ENCODE data around the gene GRM4.

The GRM4 gene

DNA sequence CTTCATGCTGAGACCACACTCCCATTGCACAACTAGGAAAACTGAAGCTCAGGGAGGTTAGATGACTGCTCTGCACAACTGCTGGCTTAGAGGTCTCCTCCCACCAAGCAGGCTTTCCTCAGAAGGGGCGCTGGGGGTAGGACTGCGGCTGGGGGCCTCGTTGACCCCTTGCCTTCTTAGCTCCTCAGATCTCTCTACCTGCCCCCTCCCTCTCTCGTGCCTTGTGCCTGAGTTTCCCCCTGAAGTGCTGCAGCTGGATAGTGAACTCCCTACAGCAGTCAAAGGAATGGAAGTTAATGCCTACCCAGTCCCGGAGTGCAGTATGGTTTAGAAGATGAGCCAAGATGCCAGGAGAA is 149.8 kb downstream of the GRM4 start:
- Histone ChIP-seq H3K4me3 (ENCODE audit: insufficient read length, low read depth) (no peak overlapping the region), H3K9me3 (ENCODE audit: insufficient read depth, low read length) (peaks cover 4% of the 10 kb centered on the region; the same call in 1 of the 2 replicates), H3K9ac (ENCODE audit: insufficient read length, low read depth) (no peak overlapping the region), H3K27me3 (ENCODE audit: insufficient read depth, insufficient read length) (peaks cover 12% of the 10 kb centered on the region), H3K4me1 (ENCODE audit: insufficient read depth, insufficient read length) (peaks cover 6% of the 10 kb centered on the region), H3K36me3 (ENCODE audit: insufficient read depth, insufficient read length, low read length) (no peaks in the 10 kb centered on the region)
- no peak for DNase-seq (ENCODE audit: low read depth, low spot score)
- TF ChIP-seq YY1 (IDR thresholded peaks at IDR 0.05; ENCODE audit: insufficient read depth, insufficient read length): no peak
- TF ChIP-seq ZNF274 (IDR thresholded peaks at IDR 0.05; ENCODE audit: low read depth, low read length): no peak
- TF ChIP-seq SUZ12 (IDR thresholded peaks at IDR 0.05; ENCODE audit: extremely low read depth, insufficient read depth, insufficient read length): no peak

DNA sequence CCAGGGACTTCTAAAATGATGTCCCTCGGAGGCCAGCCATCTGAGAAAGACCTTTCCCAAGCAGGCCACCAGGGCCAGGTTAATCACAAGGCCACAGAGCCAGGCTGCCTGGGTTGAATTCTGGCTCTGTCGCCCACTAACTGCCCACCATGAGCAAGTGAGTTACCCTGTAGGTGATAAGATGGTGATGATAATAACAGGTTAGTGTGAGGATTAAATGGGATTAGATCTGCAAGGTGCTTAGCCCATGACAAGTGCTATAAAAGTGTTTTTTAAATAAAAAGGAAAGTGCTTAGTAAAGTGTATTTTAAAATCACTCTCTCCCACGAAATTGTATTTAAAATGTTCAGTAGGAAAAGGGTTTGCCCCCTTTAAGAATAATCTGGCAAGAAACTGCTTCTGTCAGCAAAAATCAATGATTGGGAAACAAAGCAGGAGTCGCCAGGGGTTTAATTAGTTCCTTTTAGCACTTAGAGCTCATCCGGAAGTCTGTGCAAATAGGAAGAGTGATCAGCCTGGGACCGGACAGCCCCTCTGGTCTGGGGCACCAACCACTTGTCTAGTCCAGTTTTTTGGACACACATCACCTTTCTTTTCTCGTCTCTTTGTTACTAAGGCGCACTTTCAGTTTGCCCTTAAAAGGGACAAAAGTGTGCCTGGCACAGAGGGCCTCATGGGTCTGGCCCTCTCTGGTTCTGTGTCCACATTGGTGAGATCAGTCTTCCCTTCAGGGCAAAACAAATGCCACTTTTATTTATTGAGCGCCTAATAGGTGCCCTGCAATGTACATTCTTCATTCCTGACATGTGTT is 150.4 kb downstream of the GRM4 start:
- H3K9ac ChIP-seq (ENCODE audit: insufficient read length, low read depth): no peak overlapping the region
- H3K27me3 ChIP-seq (ENCODE audit: insufficient read depth, insufficient read length): peaks cover 9% of the 10 kb centered on the region
- peaks cover 4% of the 10 kb centered on the region; the same call in 1 of the 2 replicates for H3K9me3 ChIP-seq (ENCODE audit: insufficient read depth, low read length)
- H3K4me1 ChIP-seq (ENCODE audit: insufficient read depth, insufficient read length): peaks cover 4% of the 10 kb centered on the region
- no peak for DNase-seq (ENCODE audit: low read depth, low spot score)
- no peak for TF ChIP-seq SUZ12 (IDR thresholded peaks at IDR 0.05; ENCODE audit: extremely low read depth, insufficient read depth, insufficient read length)
- no peak for TF ChIP-seq ZNF274 (IDR thresholded peaks at IDR 0.05; ENCODE audit: low read depth, low read length)
- no peak for TF ChIP-seq YY1 (IDR thresholded peaks at IDR 0.05; ENCODE audit: insufficient read depth, insufficient read length)
- H3K4me3 ChIP-seq (ENCODE audit: insufficient read length, low read depth): no peak overlapping the region
- H3K36me3 ChIP-seq (ENCODE audit: insufficient read depth, insufficient read length, low read length): no peaks in the 10 kb centered on the region

DNA sequence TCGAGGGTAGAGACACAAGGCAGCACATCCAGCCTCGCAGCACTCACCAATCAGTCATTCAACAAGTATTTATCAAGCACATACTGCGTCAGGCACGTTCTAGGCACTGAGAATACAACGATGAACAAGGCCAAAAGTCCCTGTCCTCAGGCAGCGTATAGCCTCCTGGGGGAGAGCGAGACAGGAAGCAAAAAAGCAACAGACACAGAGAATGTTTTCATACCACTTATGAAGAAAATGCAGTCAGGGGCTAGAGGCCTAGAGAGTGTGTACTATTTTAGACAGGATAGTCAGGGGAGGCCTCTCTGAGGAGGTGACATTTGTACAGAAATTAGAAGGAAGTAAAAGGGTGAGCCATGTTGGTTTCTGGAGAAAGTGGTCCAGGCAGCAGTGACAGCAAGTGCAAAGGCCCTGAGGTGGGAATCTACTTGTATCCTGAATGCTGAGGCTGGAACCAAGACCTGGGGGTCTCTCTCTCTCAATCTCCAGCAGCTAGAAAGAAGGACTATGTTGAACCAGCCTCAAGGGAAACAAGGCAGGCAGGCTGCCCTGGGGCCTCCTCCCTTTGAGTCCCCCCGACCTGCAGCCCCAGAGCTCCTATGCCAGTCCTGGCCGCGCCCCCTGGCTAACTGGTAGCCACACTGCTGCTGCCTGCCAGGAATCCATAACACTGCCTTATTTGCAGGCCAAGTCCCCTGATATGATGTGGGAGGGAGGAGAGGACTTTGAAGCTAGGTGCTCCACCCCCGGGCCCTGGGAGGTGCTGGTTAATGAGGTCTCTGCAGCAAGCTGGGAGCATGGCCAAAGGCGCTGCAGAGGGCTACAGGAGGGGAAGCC is 151.2 kb downstream of the GRM4 start:
- H3K4me1 ChIP-seq (ENCODE audit: insufficient read depth, insufficient read length): peaks cover 4% of the 10 kb centered on the region
- peaks cover 4% of the 10 kb centered on the region; the same call in 1 of the 2 replicates for H3K9me3 ChIP-seq (ENCODE audit: insufficient read depth, low read length)
- no peaks in the 10 kb centered on the region for H3K36me3 ChIP-seq (ENCODE audit: insufficient read depth, insufficient read length, low read length)
- no peak overlapping the region for H3K9ac ChIP-seq (ENCODE audit: insufficient read length, low read depth)
- no peak for DNase-seq (ENCODE audit: low read depth, low spot score)
- H3K27me3 ChIP-seq (ENCODE audit: insufficient read depth, insufficient read length): peaks cover 2% of the 10 kb centered on the region
- TF ChIP-seq YY1 (IDR thresholded peaks at IDR 0.05; ENCODE audit: insufficient read depth, insufficient read length) (no peak), ZNF274 (IDR thresholded peaks at IDR 0.05; ENCODE audit: low read depth, low read length) (no peak), SUZ12 (IDR thresholded peaks at IDR 0.05; ENCODE audit: extremely low read depth, insufficient read depth, insufficient read length) (no peak)
- no peak overlapping the region for H3K4me3 ChIP-seq (ENCODE audit: insufficient read length, low read depth)

DNA sequence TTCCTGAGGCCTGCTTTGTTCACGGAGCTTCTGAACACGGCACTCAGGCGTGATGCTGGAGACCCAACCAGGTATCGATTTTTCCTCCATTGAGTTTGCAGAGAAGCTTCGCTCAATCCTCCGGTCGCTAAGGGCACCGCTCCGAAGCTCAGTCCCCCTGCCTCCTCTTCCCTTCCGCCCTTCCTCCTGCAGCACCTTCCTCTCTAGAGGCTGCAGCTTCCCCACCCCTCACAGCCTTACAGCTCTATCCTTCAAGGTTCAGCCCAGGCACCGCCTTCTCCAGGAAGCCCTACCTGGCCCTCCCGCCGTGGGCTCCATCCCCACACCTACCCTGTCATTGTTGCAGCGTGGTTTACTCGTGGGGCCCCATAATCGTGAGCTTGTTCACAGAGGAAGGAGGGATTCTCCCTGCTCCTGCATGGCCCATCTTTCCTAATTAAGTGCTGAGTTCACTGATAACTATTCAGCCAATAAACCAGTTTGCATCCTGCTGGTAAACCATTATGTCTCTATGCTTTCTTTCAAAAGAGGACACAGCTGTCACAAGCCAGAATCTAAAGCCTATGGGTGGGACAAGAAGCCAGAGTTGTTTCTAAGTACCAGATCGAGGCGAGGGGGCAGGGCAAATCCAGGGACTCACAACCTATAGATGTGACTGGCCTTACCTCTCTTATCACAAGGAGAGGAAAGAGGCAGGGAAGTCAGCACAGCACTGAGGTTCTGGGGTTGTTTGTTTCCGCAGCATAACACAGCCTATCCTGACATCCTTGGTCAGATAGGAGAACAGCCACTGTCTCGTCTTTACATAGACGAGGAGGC is 152.0 kb downstream of the GRM4 start:
- Histone ChIP-seq H3K9ac (ENCODE audit: insufficient read length, low read depth) (no peak overlapping the region), H3K36me3 (ENCODE audit: insufficient read depth, insufficient read length, low read length) (no peaks in the 10 kb centered on the region), H3K4me3 (ENCODE audit: insufficient read length, low read depth) (no peak overlapping the region), H3K9me3 (ENCODE audit: insufficient read depth, low read length) (peaks cover 4% of the 10 kb centered on the region; the same call in 1 of the 2 replicates), H3K27me3 (ENCODE audit: insufficient read depth, insufficient read length) (no peaks in the 10 kb centered on the region), H3K4me1 (ENCODE audit: insufficient read depth, insufficient read length) (peaks cover 6% of the 10 kb centered on the region)
- no peak for DNase-seq (ENCODE audit: low read depth, low spot score)
- TF ChIP-seq ZNF274 (IDR thresholded peaks at IDR 0.05; ENCODE audit: low read depth, low read length): no peak
- TF ChIP-seq SUZ12 (IDR thresholded peaks at IDR 0.05; ENCODE audit: extremely low read depth, insufficient read depth, insufficient read length): no peak
- no peak for TF ChIP-seq YY1 (IDR thresholded peaks at IDR 0.05; ENCODE audit: insufficient read depth, insufficient read length)

DNA sequence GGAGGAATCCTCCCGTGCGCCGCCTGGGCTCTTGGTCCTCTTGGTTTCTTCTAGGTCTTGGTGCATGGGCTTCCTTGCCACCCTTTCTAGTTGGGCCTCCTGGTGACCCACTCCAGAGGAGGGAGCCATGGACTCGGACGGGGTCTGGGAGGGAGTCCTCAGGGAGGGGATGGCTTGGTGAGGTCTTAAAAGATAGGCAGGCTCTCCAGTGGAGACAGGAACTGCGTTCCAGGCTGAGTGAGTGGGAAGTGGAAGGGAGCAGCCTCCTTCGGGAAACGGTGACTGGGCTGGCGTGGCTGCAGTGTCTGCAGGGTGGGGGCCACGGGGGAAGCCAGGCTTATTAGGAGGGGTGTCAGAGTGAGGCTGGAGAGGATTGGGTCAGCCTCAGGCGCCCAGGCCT is 152.8 kb downstream of the GRM4 start:
- DNase-seq (ENCODE audit: low read depth, low spot score): no peak
- Histone ChIP-seq H3K27me3 (ENCODE audit: insufficient read depth, insufficient read length) (no peaks in the 10 kb centered on the region), H3K9ac (ENCODE audit: insufficient read length, low read depth) (no peak overlapping the region), H3K9me3 (ENCODE audit: insufficient read depth, low read length) (peaks cover 4% of the 10 kb centered on the region; the same call in 1 of the 2 replicates), H3K36me3 (ENCODE audit: insufficient read depth, insufficient read length, low read length) (no peaks in the 10 kb centered on the region), H3K4me3 (ENCODE audit: insufficient read length, low read depth) (no peak overlapping the region), H3K4me1 (ENCODE audit: insufficient read depth, insufficient read length) (peaks cover 11% of the 10 kb centered on the region)
- no peak for TF ChIP-seq YY1 (IDR thresholded peaks at IDR 0.05; ENCODE audit: insufficient read depth, insufficient read length)
- no peak for TF ChIP-seq ZNF274 (IDR thresholded peaks at IDR 0.05; ENCODE audit: low read depth, low read length)
- no peak for TF ChIP-seq SUZ12 (IDR thresholded peaks at IDR 0.05; ENCODE audit: extremely low read depth, insufficient read depth, insufficient read length)

DNA sequence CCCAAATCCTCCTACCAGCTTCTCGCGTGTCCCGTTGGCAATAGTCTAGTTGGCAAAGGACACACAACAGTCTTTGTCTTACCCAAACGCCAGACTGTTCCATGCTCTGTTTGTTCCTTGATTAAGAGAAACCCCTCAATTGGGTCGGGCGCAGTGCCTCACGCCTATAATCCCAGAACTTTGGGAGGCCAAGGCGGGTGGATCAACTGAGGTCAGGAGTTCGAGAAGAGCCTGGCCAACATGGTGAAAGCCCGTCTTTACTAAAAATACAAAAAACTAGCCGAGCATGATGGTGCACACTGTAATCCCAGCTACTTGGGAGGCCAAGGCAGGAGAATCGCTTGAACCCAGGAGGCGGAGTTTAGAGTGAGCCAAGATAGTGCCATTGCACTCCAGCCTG is 153.7 kb downstream of the GRM4 start:
- H3K36me3 ChIP-seq (ENCODE audit: insufficient read depth, insufficient read length, low read length): no peaks in the 10 kb centered on the region
- no peak for DNase-seq (ENCODE audit: low read depth, low spot score)
- TF ChIP-seq ZNF274 (IDR thresholded peaks at IDR 0.05; ENCODE audit: low read depth, low read length) (no peak), YY1 (IDR thresholded peaks at IDR 0.05; ENCODE audit: insufficient read depth, insufficient read length) (no peak), SUZ12 (IDR thresholded peaks at IDR 0.05; ENCODE audit: extremely low read depth, insufficient read depth, insufficient read length) (no peak)
- H3K27me3 ChIP-seq (ENCODE audit: insufficient read depth, insufficient read length): peaks cover 4% of the 10 kb centered on the region
- H3K9me3 ChIP-seq (ENCODE audit: insufficient read depth, low read length): peaks cover 1% of the 10 kb centered on the region; the same call in 1 of the 2 replicates
- H3K9ac ChIP-seq (ENCODE audit: insufficient read length, low read depth): no peak overlapping the region
- peaks cover 11% of the 10 kb centered on the region for H3K4me1 ChIP-seq (ENCODE audit: insufficient read depth, insufficient read length)
- H3K4me3 ChIP-seq (ENCODE audit: insufficient read length, low read depth): no peak overlapping the region
